ENCODE results near the gene TBPL2.
"Not testable (repeated sequence)": the region's sequence is repeated elsewhere in the genome, so short reads cannot be mapped to it uniquely, and the experiment has no call there.

The TBPL2 gene

DNA sequence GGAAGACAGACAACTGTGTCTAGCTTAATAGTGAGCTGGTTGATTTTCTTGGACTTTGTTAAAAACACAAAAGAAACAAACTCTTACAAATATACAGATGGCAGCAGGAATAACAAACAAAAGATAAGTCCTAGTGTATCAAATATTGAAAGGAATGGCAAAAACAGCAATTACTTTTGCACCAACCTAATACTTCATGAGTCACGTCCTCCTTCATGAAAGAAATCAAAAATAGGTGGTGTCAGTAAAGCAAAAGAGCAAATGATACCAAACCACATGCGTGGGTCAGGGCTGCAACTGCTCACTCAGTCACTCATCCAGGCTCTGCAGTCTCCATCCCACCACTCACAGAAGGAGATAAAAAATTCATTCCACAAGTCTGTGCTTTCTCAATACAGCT, 40.6 kb downstream of the TBPL2 start:
- no peak for DNase-seq

DNA sequence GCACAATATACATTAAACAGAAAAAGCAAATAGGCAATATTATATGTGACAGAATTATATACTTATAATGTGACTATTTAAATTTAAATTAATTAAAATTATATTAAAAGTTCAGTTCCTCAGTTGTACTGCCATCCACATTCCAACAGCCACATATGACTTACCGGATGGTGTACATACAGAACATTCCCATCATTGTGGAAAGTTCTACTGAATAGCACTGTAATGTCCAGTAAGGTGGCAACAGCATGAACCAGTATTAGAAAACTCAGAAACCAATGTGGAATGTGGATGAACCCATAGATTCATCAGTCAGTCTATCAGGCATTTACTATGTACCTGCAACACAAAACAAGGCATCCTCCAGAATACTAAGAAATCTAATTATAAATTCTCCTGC, 41.2 kb downstream of the TBPL2 start:
- no peak for DNase-seq

DNA sequence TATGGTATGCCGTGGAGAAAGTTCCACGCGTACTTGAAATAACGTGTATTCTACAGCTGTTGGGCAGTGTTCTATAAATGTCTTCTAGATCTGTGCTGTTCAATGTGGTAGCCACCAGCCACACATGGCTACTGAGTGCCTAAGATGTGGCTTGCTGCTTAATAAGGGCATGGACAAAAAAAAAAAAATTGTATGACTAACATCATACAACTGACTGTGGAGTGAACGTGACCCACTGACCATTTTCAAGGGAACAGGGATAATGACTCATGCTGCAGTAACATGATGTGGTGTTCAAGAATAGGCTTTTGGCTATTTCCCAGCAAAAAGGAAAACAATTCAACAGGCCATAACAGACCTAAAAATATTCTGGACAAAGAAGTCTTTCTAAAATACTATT, 41.7 kb downstream of the TBPL2 start:
- DNase-seq = no peak

DNA sequence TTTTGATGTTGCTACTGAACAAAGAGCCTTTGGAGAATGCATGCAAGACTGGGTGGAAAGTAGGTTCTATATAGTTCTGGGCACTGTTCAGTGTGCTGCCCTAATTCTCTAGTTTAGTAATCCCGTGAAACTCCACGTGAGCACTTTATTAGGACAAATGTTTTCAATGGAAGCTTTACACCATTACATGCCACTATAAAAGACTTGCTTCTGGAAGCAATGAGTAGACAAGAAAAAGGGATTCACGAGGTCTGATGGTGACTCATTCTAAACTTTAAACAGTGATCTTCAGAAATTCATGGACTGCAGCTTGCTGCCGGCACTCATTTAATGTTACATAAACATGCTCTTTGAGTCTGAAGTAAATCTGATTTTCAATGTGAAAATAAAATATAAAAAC, 51.1 kb downstream of the TBPL2 start:
- DNase-seq = no peak

DNA sequence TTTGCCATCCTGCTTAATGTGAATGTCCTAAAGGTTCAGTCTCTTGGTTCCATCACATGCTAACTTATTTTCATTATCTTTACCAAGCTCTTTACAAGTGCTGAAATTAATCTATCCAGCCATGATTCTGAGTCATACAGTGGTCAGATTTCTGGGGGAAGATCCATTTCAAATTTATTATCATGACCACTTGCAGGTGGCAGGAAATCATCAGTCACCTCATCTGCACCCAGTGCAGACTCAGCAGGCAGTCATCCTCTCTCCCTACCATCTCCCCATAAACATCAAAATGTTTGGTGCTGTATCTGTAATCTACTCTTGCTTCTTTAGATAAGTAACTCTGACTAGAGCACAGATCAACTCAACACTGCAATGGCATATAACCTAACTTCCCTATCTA, 52.3 kb downstream of the TBPL2 start:
- DNase-seq = no peak

DNA sequence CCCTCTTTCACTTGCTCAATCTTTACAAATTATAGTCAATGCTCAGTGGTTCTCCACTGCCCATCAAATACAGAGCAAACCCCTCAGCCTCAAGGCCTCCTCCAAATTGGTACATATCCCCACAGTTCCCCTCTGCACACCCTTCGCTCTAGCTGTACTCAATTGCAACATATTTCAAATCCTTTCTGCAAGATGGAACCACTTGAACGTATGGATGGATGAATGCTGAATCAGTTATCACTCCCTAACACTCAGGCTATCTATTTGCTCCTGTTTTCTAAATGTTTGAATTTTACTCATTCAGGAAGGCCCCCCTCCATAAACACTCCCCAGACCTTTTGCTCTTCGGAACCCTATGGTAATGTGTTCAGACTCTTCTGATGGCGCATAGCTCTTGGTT, 53.3 kb downstream of the TBPL2 start:
- no peak for DNase-seq

DNA sequence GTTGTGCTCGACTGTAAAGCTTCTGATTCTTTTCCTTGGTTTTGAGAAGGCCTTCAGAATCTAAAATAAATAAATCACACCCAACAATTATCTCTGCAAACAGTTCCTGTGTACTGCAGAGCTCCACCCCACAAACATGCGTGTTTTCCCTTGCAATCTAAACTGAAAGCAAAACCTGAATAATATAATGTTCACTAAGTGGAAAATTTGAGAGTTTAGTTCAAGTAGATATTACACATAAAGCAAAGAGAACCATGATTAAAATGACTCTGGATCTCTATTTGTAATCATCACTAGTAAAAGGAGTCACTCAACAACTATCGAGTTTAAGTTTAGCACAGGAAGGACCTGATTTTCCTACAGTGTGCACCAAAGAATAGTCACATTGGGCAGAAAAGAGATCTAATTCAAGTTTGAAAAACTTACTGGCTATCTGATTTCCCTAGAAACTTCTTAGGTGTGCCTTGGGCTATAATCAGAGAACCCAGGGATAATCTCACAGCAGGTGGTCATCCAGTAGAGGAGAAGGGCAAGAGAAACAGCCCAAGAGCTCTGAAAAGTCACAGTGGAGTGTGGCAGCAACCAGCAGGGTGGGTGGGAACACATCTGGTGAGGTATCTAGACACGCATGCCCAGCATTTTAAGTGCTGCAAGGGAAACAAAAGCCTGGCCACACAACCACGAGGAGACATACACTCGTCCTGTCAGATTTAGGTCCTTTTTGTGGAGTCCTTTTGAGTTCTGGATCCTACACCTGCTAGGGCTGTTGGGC, 54.2 kb downstream of the TBPL2 start:
- no peak for DNase-seq

DNA sequence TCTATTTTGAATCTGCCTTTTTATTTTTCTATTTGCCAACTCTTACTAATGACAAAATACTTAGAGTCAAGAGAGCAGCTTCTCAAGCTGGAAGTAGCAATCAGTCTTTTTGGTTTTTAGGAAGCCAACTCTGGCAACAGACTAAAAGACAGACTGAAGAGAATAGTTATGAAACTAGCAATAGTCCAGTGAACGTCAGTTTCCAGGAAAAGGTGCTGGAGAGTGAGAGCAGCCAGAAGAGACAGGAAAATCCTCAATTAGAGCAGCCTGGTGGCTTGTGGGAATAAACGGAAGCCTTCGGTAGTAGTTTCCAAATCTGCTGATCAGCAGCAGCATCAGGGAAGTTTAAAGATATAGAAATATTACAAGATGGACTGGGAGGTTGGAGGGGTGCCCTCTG, 55.9 kb downstream of the TBPL2 start:
- no peak for DNase-seq

DNA sequence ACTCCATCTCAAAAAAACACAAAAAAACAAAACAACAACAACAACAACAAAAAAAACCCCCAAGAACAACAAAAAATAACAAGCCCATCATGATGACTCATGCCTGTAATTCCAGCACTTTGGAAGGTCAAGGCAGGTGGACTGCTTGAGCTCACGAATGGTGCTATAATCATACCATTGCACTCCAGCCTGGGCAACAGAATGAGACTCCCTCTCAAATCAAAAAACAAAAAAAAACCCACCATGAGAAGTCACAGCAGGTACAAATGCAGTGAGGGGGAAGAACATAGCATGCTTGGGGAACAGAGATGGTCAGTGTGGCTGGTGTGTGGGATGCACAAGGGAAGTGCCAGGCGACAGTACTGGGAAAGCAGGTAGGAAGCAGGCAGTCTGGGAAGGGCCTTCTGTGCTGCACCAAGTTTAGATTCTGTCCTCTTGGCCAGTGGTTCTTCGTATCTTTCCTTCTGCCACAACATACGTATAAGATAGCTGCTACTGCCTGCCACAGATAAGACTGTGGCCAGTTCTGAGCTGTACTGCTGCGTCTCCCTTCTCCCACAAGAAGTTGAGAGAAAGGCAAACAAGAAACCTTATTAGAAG, 56.8 kb downstream of the TBPL2 start:
- no peak for DNase-seq

DNA sequence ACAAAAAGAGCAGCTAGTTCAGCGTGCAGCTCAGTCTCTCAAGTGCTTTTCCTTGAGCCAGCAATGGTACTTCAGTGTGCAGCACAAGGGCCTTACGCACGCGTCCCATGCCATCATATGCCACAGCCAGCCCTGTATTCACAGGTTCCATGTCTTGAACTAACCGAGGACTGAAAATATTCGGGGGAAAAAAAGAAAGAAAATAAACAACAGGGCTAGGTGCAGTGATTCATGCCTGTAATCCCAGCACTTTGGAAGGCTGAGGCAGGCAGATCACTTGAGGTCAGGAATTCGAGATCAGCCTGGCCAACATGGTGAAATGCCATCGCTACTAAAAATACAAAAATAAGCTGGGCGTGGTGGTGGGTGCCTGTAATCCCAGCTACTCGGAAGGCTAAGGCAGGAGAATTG, 57.4 kb downstream of the TBPL2 start:
- DNase-seq = not testable (repeated sequence)

DNA sequence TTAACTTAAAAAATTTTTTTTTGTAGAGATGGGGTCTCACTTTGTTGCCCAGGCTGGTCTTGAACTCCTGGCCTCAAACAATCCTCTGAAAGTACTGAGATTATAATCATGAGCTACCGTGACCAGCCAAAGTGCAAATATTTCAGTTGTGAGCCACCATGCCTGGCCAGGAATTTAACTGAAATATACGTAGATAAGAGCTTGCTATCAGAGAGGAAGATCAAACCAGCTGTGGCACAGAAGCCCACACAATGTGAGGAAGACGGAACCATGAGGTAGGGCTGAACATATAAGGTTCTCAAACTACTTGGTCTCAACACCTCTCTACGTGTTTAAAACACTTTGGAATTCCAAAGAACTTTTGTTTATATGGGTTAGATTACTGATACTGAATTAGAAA, 57.9 kb downstream of the TBPL2 start:
- DNase-seq = no peak

DNA sequence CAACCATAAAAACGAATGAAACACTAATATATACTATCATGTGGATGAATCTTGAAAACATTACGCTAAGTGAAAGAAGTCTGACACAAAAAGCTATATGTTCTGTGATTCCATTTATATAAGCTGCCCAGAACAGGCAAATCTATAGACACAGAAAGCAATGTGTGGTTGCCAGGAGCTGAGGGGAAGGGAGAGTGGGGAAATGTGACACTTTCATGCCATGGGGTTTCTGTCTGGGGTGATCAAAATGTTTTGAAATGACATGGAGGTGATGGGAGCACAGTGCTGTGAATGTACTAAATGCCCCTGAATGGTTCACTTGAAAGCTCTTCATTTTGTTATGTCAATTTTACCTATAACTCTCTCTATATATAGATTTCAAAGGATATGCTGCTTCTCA, 58.9 kb downstream of the TBPL2 start:
- DNase-seq = no peak

DNA sequence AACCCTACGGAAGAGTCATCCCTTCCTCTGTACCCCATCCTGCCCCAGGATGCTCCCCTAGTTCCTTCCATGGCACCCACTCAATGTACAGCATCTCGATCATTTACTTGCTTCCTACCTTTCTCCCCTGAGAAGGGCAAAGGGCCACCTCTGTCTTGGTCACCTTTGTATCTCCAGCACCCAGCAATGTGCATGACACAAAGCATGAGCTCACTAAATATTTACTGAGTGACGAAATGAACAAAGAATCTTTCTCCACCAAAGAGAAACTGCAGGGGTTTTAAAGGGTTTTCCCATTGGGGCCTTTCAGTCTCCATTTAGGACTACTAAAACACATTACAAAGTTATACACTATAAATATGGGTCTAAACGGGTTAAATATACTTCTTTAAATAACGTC, 59.4 kb downstream of the TBPL2 start:
- DNase-seq = no peak

DNA sequence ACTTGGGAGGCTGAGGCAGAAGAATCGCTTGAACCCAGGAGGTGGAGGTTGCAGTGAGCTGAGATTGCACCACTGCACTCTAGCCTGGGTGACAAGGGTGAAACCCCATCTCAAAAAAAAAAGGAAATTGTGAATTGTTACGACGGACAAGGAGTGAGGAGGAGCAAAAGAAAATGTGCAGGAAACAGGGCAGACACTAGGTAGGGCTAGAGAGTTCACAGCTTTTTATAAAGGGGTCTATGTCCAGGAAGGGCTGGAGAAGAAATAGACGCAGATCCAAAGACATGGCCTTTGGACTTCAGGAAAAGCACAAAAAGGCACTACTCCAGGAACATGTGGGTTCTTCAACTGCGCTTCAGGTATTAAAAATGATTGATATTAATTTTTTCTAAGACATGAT, 63.2 kb downstream of the TBPL2 start:
- DNase-seq = no peak

DNA sequence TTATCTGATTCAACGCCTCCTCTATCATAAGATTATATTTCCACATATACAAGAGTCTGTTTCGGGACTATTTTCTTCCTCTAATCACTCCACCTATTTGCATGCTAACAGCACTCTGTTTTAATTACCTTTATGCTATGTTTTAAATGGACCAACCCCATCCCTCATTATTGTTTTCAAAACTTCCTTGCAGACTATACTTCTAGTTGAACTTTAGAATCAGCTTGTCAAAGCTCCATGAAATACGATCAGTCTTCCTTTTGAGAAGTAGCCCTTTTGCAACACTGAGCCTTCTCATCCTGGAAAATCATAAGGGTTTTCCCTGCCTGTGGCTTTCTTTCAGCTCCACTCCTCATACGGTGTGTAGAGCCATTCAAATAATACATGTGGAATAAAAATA, 65.6 kb downstream of the TBPL2 start:
- DNase-seq = no peak

DNA sequence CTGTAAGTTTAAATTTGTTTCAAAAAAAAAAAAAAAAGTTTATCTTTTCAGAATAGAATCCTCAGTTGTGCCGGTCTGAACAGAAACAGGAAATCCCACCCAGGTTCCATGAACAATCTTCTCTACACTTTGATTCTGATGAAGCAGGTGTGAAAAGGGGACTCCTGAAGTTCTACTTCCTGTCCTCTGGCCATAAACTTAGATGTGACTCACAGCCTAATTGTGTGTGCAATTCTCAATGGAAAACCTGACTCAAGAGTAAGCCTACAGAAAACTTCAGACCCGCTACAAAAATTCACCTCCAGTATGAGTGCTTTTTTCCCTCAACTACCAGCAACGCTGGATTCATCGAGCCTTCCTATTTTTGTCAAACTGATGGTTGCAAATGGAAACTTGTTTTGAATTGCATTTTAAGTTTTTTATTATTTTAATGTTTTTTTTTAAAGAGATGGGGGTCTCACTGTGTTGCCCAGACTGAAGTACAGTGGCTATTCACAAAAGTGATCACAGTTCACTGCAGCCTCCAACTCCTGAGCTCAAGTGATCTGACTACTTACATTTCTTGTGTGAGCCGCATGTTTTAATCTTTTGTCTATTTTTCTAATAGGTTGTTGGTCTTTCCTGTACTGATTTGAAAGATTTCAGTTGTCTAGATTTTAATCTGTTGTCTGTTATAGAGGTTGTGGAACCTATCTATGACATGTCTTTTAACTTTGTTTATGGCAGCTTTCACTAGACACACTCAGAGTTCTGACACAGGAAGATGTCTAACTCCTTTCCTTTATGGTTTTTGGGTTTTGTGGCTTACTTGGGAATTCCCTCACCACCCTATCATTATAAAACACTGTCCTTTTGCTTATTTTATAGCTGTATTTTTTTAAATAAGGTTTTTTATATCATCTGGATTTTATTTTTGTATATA, 66.4 kb downstream of the TBPL2 start:
- DNase-seq = no peak

DNA sequence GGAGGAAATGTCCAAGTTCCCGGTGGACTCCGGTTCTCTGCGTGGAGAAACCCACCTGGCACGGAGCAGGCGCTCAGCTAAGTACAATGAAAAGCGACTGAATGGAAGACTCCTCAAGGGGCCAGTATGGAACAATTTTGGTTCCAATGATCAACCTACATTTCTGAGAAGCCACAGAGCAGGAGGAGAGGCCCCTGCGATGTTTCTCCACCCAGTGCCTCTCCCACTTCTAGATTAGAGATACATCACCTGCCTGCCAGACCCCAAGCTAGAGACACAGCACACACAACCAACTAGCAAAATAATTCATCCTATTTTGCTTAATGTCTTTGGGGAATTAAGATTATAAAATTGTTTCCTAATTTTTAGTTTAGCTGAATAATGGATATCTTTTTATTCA, 67.6 kb downstream of the TBPL2 start:
- DNase-seq = no peak

DNA sequence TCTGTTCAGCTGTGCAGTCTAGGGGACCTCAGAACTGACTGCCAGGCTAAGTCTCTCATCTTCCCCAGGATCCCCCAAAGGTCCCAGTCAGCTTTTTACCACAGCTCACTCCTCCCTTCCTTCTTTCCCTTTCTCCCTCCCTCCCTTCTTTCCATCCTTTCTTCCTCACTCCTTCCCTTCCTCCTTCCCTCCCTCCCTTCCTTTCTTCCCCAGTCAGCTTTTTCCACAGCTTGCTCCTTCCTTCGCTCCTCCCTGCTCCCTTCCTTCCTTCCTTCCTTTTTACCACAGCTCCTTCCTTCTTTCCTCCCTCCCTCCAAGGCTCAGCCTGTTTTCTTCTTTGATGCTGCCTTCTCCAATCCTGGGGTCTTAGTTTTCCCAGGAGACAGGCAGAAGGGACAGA, 68.0 kb downstream of the TBPL2 start:
- DNase-seq = no peak

DNA sequence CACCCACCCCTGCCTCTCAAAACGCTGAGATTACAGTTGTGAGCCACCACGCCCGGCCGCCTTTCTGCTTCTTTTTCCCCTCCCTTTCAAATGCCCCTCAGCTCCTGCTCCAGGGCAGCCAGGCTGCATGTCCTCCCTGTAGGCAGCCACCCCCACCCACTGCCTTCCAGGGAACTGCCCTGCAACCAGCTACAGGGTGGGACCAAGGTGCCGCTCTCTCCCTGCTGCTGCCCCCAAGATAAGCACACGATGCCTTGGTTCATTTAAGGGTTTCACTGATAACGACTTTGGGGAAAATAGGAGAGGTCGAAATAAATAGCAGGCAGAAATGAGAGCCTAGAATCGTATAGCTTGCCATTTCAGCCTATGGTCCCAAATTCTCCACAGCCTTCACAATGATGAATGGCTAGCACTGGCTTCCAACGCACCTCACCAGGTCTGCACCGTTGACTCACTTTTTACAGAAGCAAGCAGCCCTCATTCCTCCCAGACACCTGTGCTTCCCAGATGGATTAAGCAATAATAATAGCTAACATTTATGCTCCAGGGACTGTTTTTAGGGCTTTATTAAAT, 69.4 kb downstream of the TBPL2 start:
- DNase-seq = no peak

DNA sequence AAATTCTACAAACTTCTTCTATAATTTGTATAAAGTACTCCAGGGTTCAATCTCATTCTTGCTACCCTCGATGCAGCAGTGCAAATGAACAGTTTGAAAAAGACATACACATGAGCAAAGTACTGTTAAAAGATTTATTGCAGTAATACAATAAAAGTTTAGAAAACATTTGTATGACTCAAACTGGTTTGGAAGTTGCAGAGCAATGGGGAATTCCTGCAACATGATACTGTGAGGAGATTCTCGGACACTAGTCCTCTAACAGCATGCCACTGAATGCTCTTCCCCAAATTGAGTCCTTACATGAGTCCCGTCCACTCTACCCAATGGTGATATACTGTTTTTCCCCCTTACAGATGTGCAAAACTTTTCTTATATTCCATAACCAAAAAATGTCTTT, 74.1 kb downstream of the TBPL2 start:
- no peak for DNase-seq

Data from NCI-H526 treated with DMSO at 0.1 percent for 48 hours (cell line).